ENCODE measurements around the gene ADSL. TPM values are rescaled to one million over a fixed set of nuclear protein-coding genes. Genes with fewer than 3 reads are reported as not detected.
"Not testable (repeated sequence)": the region's sequence is repeated elsewhere in the genome, so short reads cannot be mapped to it uniquely, and the experiment has no call there.

Gene ADSL
- total RNA-seq, 1 donor from 2014 or later = 128 TPM

- DNase-seq (ENCODE audit: low read depth) = no peak
- H3K4me3 ChIP-seq (ENCODE audit: low read depth, low read length) = no peak overlapping the region
- TF ChIP-seq, protein P1, sequence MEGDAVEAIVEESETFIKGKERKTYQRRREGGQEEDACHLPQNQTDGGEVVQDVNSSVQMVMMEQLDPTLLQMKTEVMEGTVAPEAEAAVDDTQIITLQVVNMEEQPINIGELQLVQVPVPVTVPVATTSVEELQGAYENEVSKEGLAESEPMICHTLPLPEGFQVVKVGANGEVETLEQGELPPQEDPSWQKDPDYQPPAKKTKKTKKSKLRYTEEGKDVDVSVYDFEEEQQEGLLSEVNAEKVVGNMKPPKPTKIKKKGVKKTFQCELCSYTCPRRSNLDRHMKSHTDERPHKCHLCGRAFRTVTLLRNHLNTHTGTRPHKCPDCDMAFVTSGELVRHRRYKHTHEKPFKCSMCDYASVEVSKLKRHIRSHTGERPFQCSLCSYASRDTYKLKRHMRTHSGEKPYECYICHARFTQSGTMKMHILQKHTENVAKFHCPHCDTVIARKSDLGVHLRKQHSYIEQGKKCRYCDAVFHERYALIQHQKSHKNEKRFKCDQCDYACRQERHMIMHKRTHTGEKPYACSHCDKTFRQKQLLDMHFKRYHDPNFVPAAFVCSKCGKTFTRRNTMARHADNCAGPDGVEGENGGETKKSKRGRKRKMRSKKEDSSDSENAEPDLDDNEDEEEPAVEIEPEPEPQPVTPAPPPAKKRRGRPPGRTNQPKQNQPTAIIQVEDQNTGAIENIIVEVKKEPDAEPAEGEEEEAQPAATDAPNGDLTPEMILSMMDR (conservative IDR thresholded peaks at IDR 0.05; ENCODE audit: low read depth, low read length) = no peak
These were observed 36.7 kb upstream of the ADSL start for GRCh38 chr22:40309631-40310030.

GRCh38 chr22:40310081-40310767, 36.1 kb upstream of the ADSL start:
- DNase-seq (ENCODE audit: low read depth) = no peak
- TF ChIP-seq, protein P1 (conservative IDR thresholded peaks at IDR 0.05; ENCODE audit: low read depth, low read length) = no peak

DNA sequence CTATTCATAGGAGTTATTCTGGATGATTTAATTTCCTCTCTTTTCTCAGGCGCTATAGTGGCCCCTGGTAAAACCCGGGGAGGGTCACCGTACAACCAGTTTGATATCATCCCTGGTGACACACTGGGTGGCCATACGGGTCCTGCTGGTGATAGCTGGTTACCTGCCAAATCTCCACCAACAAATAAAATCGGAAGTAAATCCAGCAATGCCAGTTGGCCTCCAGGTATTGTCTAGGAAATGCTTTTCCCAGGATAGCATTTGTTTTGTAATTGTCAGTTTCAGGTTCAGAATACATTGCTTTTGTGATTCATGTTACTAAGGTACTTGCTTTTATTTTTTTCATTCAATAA, 35.6 kb upstream of the ADSL start:
- no peak overlapping the region for H3K4me3 ChIP-seq (ENCODE audit: low read depth, low read length)
- DNase-seq (ENCODE audit: low read depth) = no peak
- TF ChIP-seq, protein P1 (conservative IDR thresholded peaks at IDR 0.05; ENCODE audit: low read depth, low read length) = no peak

More at GRCh38 chr22:40310081-40310767, 36.1 kb upstream of the ADSL start:
- H3K4me3 ChIP-seq (ENCODE audit: low read depth, low read length) = no peak overlapping the region

- H3K4me3 ChIP-seq (ENCODE audit: low read depth, low read length); DNase-seq (ENCODE audit: low read depth): not testable (repeated sequence)
These were observed 34.7 kb upstream of the ADSL start for GRCh38 chr22:40311646-40312045.

- TF ChIP-seq, protein P1 (conservative IDR thresholded peaks at IDR 0.05; ENCODE audit: low read depth, low read length) = no peak
- H3K4me3 ChIP-seq (ENCODE audit: low read depth, low read length) = no peak overlapping the region
- no peak for DNase-seq (ENCODE audit: low read depth)
These were observed 34.2 kb upstream of the ADSL start for GRCh38 chr22:40312050-40312449.

DNA sequence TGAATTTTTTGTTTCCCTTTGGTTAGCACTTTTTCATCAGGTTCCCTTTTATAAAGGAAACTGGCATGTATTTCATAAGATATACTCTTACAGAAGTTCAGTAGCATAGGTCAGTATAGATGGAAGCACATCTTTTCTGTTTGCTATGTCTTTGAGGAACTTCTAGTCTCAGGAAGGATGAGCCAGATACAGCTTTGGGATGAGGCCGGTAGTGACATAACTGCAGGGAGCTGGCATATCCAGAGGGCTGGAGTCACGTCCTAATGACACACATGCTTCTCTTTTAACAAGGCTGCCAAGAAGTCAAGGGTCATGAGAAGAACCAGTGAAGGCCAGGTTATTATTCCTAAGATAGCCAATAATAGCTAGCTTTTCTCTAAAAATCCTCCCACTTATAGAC, 33.3 kb upstream of the ADSL start:
- no peak overlapping the region for H3K4me3 ChIP-seq (ENCODE audit: low read depth, low read length)
- TF ChIP-seq, protein P1 (conservative IDR thresholded peaks at IDR 0.05; ENCODE audit: low read depth, low read length) = no peak
- DNase-seq (ENCODE audit: low read depth) = no peak

DNA sequence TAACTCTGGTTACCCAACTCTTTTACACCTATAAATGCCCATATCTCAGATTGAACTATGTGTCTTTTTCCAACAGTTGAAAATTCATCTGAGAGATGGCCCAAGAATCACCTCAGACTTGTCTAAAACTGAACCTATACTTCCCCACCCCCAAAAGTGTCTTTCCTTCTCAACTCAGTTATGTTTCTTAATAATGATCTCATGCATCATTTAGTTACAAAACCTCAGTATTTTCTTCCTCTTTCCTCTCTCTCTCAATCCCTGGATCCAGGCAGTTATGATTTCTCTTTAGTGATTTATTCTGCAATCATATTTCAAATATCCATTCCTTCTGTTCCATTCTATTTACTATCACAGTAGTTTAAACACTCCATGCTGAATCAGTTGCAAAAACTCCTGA, 32.3 kb upstream of the ADSL start:
- TF ChIP-seq, protein P1 (conservative IDR thresholded peaks at IDR 0.05; ENCODE audit: low read depth, low read length) = no peak
- DNase-seq (ENCODE audit: low read depth) = no peak
- no peak overlapping the region for H3K4me3 ChIP-seq (ENCODE audit: low read depth, low read length)

Data from epithelial cell of proximal tubule (primary cell).